HCT116 (cell line): ENCODE results near the gene UNC80.

Source experiments
- CTCF ChIP-seq, 3 experiments: fragments of 200-600 bp in 1 of 3; sonication (generic) in 1 of 3; IDR thresholded peaks in 2 of 3; conservative IDR thresholded peaks in 1 of 3; 2 replicates each; pipeline ENCODE4 v1.5.1; 2012 to 2017; ENCODE audit warnings: low read depth in 2 of 3, low read length in 2 of 3, antibody characterized with exemption in 1 of 3, borderline replicate concordance in 1 of 3, control low read depth in 1 of 3, mild to moderate bottlenecking in 1 of 3, mixed read lengths in 1 of 3, mixed run types in 1 of 3, moderate library complexity in 1 of 3; ENCODE audit not compliant: insufficient read depth in 1 of 3
- EGR1 ChIP-seq: IDR thresholded peaks from 2 replicates; pipeline ENCODE4 v1.6.1; 2012; ENCODE audit warnings: low read depth
- ELF1 ChIP-seq: IDR thresholded peaks from 2 replicates; pipeline ENCODE4 v1.6.1; 2012; ENCODE audit warnings: low read depth, borderline replicate concordance
- EZH2 ChIP-seq: fragments of 200-600 bp; sonication (generic); IDR thresholded peaks from 2 replicates; pipeline ENCODE4 v1.6.1; 2017; ENCODE audit warnings: antibody characterized with exemption, mixed run types
- EZH2phosphoT487 ChIP-seq: fragments of 200-600 bp; IDR thresholded peaks from 2 replicates; pipeline ENCODE4 v1.6.1; 2018; ENCODE audit warnings: antibody characterized with exemption, borderline replicate concordance
- FOSL1 ChIP-seq: IDR thresholded peaks from 2 replicates; pipeline ENCODE4 v1.6.1; 2012; ENCODE audit warnings: low read depth
- MAX ChIP-seq: IDR thresholded peaks from 2 replicates; pipeline ENCODE4 v1.6.1; 2012
- POLR2A ChIP-seq: IDR thresholded peaks from 2 replicates; pipeline ENCODE4 v1.7.0; 2011; ENCODE audit warnings: borderline replicate concordance; ENCODE audit not compliant: insufficient read depth, insufficient read length; ENCODE audit errors: extremely low read depth
- SP1 ChIP-seq: IDR thresholded peaks from 2 replicates; pipeline ENCODE4 v1.6.1; 2012; ENCODE audit warnings: low read depth
- SRF ChIP-seq: IDR thresholded peaks from 2 replicates; pipeline ENCODE4 v1.6.1; 2012; ENCODE audit warnings: low read depth
- TCF7L2 ChIP-seq: IDR thresholded peaks from 2 replicates; pipeline ENCODE4 v1.7.0; 2011; ENCODE audit warnings: borderline replicate concordance, inconsistent platforms; ENCODE audit not compliant: insufficient read depth, insufficient read length; ENCODE audit errors: extremely low read depth
- YY1 ChIP-seq: IDR thresholded peaks from 2 replicates; pipeline ENCODE4 v1.6.1; 2011; ENCODE audit warnings: low read length, low read depth, moderate library complexity, mild to moderate bottlenecking; ENCODE audit not compliant: insufficient replicate concordance; ENCODE audit errors: extremely low read depth

- no peak for TF ChIP-seq SP1
- no peak for TF ChIP-seq SRF
- no peak for TF ChIP-seq CTCF (IDR thresholded peaks at IDR 0.05 in 2 of 3, conservative IDR thresholded peaks at IDR 0.05 in 1 of 3; ENCODE audit: borderline replicate concordance in 1 of 3, insufficient read depth in 1 of 3, low read depth in 2 of 3, low read length in 2 of 3)
- no peak for TF ChIP-seq EZH2
- TF ChIP-seq EZH2phosphoT487: no peak
- TF ChIP-seq FOSL1: no peak
- no peak for TF ChIP-seq POLR2A
- no peak for TF ChIP-seq ELF1
- TF ChIP-seq MAX: no peak
- TF ChIP-seq EGR1: no peak
- no peak for TF ChIP-seq TCF7L2
- TF ChIP-seq YY1: no peak
Measured at GRCh38 chr2:209868271-209868994, 96.8 kb downstream of the UNC80 start.
